BE2C (cell line): Measurements from ENCODE around the gene TTC28.
A peak's percentile ranks its signal among the peaks of the same experiment; 100 is the strongest.

Experiments used
- DNase-seq: peaks from one replicate; pipeline ENCODE4 v3.0.0-alpha.2; 2020
- H3K27me3 ChIP-seq: fragments of 250-450 bp; sonication (Bioruptor Pico); 2 replicates; pipeline ENCODE4 v1.5.1; 2020; ENCODE audit warnings: mild to moderate bottlenecking
- H3K36me3 ChIP-seq: fragments of 250-450 bp; sonication (Bioruptor Pico); 2 replicates; pipeline ENCODE4 v1.5.1; 2020; ENCODE audit warnings: mild to moderate bottlenecking
- H3K4me1 ChIP-seq: fragments of 250-450 bp; sonication (Bioruptor Pico); 2 replicates; pipeline ENCODE4 v1.5.1; 2020
- H3K4me3 ChIP-seq: 2 replicates; pipeline ENCODE4 v1.5.1; 2011; ENCODE audit warnings: low read depth, low read length
- H3K9me3 ChIP-seq: fragments of 250-450 bp; sonication (Bioruptor Pico); 2 replicates; pipeline ENCODE4 v1.5.1; 2020
- CTCF ChIP-seq: IDR thresholded peaks from 2 replicates; pipeline ENCODE4 v1.5.1; 2012; ENCODE audit warnings: mild to moderate bottlenecking, low read depth, low read length

Gene TTC28

GRCh38 chr22:28444659-28445058, 235.0 kb downstream of the TTC28 start:
- DNase-seq = no peak
- no peak for TF ChIP-seq CTCF
- H3K4me1 ChIP-seq = peaks cover 9% of the 10 kb centered on the region; the same call in 1 of the 2 replicates

DNA sequence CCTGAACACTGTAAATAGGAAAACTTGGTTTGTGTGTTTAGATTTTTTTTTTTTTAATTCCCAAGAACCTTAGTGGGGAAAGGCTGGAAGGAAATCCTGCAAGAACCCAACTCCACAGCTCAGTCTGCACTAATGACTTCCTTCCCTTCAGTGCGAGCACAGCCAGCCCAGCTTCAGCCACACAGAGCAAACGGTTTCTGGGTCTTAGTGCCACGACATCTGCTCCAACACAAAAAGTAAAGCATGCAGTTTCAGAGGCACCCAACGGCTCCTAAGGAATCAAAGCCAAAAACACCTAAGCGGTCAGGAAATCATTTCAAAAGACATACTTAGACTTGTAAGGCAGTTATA, 236.1 kb downstream of the TTC28 start:
- no peaks in the 10 kb centered on the region for H3K36me3 ChIP-seq
- no peaks in the 10 kb centered on the region for H3K9me3 ChIP-seq
- peak; percentile 64 for DNase-seq
- peak overlapping the region; percentile 85 for H3K4me3 ChIP-seq
- no peaks in the 10 kb centered on the region for H3K27me3 ChIP-seq
- H3K4me1 ChIP-seq = peaks cover 9% of the 10 kb centered on the region; the same call in 1 of the 2 replicates
- no peak for TF ChIP-seq CTCF

More at GRCh38 chr22:28444659-28445058, 235.0 kb downstream of the TTC28 start:
- no peak overlapping the region for H3K4me3 ChIP-seq
- no peaks in the 10 kb centered on the region for H3K36me3 ChIP-seq
- no peaks in the 10 kb centered on the region for H3K27me3 ChIP-seq
- no peaks in the 10 kb centered on the region for H3K9me3 ChIP-seq

DNA sequence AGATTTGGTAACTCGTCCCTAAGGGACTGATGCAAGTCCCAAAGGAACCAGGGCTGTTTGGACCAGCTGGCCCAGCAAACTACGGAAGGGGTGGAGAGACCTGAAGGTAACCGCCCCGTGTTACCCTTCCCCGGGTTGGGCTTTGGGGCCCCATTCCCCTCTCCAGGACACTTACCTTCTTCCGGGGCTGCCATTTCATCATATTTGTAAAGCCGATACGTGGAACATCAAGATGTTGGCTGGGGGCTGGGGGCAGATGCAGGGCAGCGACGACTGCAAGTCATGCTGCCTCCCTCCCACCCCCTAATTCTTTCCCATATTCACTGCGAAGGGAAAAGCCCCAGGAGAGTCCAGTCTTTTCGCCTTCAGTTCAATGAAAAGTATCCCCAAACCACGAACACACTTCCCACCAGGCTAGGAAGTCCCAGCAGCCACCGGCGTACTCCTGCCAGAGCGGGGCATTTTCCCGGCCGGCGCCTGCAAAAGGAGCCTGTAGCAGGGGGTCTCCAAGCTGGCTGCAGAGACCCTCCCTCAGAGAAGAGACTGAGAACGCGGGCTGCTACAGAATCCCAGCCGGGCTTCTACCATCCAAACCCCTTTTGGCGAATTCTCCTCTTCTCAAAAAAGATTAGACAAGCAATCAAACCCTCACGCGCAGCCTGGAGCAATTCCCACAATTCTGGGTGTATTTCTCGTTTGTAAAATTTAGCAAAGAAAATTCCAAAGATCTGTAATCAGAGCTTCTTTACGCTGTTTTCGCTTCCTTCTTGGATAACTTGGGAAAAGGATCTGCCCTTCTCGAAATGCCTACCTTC, 236.7 kb downstream of the TTC28 start:
- DNase-seq = peak; percentile 63
- Histone ChIP-seq H3K27me3 (no peaks in the 10 kb centered on the region), H3K9me3 (no peaks in the 10 kb centered on the region), H3K4me3 (peak overlapping the region; percentile 85), H3K36me3 (no peaks in the 10 kb centered on the region), H3K4me1 (peaks cover 9% of the 10 kb centered on the region; the same call in 1 of the 2 replicates)
- no peak for TF ChIP-seq CTCF

GRCh38 chr22:28442264-28442710, 237.4 kb downstream of the TTC28 start:
- Histone ChIP-seq H3K36me3 (no peaks in the 10 kb centered on the region), H3K27me3 (no peaks in the 10 kb centered on the region), H3K4me3 (peak overlapping the region; percentile 85), H3K4me1 (peaks cover 9% of the 10 kb centered on the region; the same call in 1 of the 2 replicates), H3K9me3 (no peaks in the 10 kb centered on the region)
- TF ChIP-seq CTCF = peak; percentile 86
- DNase-seq = peak; percentile 91

DNA sequence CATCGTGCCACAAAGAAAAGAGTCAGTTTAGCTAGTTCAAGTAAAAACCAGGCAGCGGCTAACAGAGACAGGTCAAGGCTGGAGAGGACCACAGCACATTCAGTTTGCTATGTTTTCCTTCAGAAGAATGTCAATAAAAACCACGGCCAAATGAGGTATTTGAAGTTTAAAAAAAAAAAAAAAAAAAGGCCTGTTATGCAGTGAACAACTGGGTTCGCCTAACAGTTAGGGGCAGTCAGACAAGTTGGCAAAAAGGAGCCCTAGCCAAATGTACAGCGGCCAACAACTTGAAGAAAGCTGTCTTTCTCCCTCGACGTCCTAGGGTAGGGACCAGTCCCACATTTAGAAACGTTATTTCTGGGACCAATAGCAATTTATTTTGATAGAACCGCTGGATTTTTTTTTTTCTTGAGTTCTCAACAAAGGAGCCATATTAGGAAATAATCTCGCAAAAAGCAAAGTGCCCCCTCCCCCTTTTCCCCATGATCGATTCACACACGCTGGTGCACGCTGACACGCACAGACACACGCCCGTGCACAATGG, 237.8 kb downstream of the TTC28 start:
- no peaks in the 10 kb centered on the region for H3K9me3 ChIP-seq
- peak overlapping the region; percentile 85 for H3K4me3 ChIP-seq
- H3K4me1 ChIP-seq = peaks cover 9% of the 10 kb centered on the region; the same call in 1 of the 2 replicates
- H3K36me3 ChIP-seq = no peaks in the 10 kb centered on the region
- no peak for TF ChIP-seq CTCF
- no peak for DNase-seq
- no peaks in the 10 kb centered on the region for H3K27me3 ChIP-seq
